ENCODE measurements around the gene TNFRSF1A. TPM values are rescaled to one million over a fixed set of nuclear protein-coding genes. Genes with fewer than 3 reads are reported as not detected.
A peak's percentile ranks its signal among the peaks of the same experiment; 100 is the strongest.

TNFRSF1A gene
- total RNA-seq, 1 experiment from 2014 or later, result 44.1 TPM

DNA sequence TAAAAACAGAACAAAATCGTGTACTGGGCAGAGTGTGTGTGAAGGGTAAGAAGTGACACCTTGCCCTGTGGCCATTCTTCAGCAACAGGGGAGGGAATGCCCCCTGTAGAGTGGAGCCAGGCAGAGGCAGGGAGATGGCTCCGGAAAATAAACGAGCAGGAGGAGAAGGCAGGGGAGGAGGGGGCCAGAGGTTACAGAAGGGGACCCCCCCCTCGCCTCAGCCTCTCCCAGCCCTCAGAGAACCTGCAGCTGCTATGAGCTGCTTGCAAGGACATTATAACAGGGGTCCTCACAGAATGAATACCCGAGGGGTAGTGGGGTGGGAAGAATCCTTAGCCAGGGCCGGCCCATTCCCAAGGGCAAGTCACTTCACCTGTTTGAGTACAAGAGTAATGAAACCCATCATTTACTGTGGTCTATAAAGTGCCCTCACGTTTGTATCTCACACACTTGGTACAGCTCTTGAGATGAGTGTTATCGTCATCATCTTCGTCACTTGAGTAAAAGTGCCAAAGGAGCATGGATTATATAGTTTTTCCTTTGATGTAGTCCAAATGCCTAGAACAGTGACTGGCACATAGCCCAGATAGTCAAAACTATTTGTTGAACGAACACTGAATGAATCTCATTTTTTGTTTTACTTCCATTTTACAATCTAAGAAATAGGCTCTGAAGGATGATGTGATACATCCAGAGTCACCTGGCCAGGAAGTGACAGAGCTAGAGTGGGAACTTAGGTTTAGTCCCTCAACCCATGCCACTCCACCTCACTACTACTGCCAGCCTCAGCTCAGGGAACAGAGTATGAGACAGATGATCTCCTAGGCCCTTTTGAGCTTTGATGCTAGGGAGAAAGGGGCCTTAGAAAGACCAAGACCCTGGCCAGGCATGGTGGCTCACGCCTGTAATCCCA lies 19.0 kb upstream of the TNFRSF1A start (continued):
- no peak for TF ChIP-seq PRDM15 (CRISPR knock-in tag; IDR thresholded peaks at IDR 0.05)
- TF ChIP-seq, protein P1, sequence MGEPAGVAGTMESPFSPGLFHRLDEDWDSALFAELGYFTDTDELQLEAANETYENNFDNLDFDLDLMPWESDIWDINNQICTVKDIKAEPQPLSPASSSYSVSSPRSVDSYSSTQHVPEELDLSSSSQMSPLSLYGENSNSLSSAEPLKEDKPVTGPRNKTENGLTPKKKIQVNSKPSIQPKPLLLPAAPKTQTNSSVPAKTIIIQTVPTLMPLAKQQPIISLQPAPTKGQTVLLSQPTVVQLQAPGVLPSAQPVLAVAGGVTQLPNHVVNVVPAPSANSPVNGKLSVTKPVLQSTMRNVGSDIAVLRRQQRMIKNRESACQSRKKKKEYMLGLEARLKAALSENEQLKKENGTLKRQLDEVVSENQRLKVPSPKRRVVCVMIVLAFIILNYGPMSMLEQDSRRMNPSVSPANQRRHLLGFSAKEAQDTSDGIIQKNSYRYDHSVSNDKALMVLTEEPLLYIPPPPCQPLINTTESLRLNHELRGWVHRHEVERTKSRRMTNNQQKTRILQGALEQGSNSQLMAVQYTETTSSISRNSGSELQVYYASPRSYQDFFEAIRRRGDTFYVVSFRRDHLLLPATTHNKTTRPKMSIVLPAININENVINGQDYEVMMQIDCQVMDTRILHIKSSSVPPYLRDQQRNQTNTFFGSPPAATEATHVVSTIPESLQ (CRISPR knock-in tag; IDR thresholded peaks at IDR 0.05), result no peak
- no peak for TF ChIP-seq NFATC4 (CRISPR knock-in tag; IDR thresholded peaks at IDR 0.05)

- peaks cover 38% of the 10 kb centered on the region for H3K36me3 Mint-ChIP-seq
- no peak for ATAC-seq
- H3K9me3 Mint-ChIP-seq, result no peaks in the 10 kb centered on the region
- H3K4me3 Mint-ChIP-seq, result no peak overlapping the region
- H3K4me1 Mint-ChIP-seq, result peaks cover 24% of the 10 kb centered on the region
- H3K27me3 Mint-ChIP-seq (ENCODE audit: low read depth), result no peaks in the 10 kb centered on the region
- no peak for DNase-seq (ENCODE audit: low spot score)
- peak overlapping the region; percentile 70; the same call in 1 of the 2 replicates for H3K27ac Mint-ChIP-seq
- TF ChIP-seq ZNF396 (CRISPR knock-in tag; IDR thresholded peaks at IDR 0.05; ENCODE audit: borderline replicate concordance) (no peak), PRRX2 (CRISPR knock-in tag; IDR thresholded peaks at IDR 0.05) (no peak), NFYB (CRISPR knock-in tag; conservative IDR thresholded peaks at IDR 0.05; ENCODE audit: low read depth) (no peak), JAZF1 (CRISPR knock-in tag; IDR thresholded peaks at IDR 0.05) (no peak), TEAD1 (CRISPR knock-in tag; IDR thresholded peaks at IDR 0.05) (no peak), CREM (CRISPR knock-in tag; IDR thresholded peaks at IDR 0.05) (no peak), CTCF (IDR thresholded peaks at IDR 0.05) (no peak), IRF2 (CRISPR knock-in tag; IDR thresholded peaks at IDR 0.05; ENCODE audit: borderline replicate concordance, low read depth) (no peak), NR1H2 (CRISPR knock-in tag; IDR thresholded peaks at IDR 0.05) (no peak), ATF1 (CRISPR knock-in tag; IDR thresholded peaks at IDR 0.05) (no peak), ZNF138 (CRISPR knock-in tag; conservative IDR thresholded peaks at IDR 0.05) (no peak), ZNF671 (CRISPR knock-in tag; IDR thresholded peaks at IDR 0.05) (no peak), TEAD4 (CRISPR knock-in tag; IDR thresholded peaks at IDR 0.05) (no peak), TP53 (CRISPR knock-in tag; IDR thresholded peaks at IDR 0.05) (no peak), ATF3 (CRISPR knock-in tag; conservative IDR thresholded peaks at IDR 0.05) (no peak), ZNF317 (CRISPR knock-in tag; IDR thresholded peaks at IDR 0.05; ENCODE audit: borderline replicate concordance, low read depth) (no peak), ZNF423 (CRISPR knock-in tag; IDR thresholded peaks at IDR 0.05) (no peak)
- TF ChIP-seq, protein P2, sequence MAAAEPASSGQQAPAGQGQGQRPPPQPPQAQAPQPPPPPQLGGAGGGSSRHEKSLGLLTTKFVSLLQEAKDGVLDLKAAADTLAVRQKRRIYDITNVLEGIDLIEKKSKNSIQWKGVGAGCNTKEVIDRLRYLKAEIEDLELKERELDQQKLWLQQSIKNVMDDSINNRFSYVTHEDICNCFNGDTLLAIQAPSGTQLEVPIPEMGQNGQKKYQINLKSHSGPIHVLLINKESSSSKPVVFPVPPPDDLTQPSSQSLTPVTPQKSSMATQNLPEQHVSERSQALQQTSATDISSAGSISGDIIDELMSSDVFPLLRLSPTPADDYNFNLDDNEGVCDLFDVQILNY (CRISPR knock-in tag; IDR thresholded peaks at IDR 0.05), result no peak
- TF ChIP-seq, protein P3, sequence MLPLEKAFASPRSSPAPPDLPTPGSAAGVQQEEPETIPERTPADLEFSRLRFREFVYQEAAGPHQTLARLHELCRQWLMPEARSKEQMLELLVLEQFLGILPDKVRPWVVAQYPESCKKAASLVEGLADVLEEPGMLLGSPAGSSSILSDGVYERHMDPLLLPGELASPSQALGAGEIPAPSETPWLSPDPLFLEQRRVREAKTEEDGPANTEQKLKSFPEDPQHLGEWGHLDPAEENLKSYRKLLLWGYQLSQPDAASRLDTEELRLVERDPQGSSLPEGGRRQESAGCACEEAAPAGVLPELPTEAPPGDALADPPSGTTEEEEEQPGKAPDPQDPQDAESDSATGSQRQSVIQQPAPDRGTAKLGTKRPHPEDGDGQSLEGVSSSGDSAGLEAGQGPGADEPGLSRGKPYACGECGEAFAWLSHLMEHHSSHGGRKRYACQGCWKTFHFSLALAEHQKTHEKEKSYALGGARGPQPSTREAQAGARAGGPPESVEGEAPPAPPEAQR (CRISPR knock-in tag; IDR thresholded peaks at IDR 0.05), result no peak
- TF ChIP-seq, protein P4, sequence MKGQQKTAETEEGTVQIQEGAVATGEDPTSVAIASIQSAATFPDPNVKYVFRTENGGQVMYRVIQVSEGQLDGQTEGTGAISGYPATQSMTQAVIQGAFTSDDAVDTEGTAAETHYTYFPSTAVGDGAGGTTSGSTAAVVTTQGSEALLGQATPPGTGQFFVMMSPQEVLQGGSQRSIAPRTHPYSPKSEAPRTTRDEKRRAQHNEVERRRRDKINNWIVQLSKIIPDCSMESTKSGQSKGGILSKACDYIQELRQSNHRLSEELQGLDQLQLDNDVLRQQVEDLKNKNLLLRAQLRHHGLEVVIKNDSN (CRISPR knock-in tag; IDR thresholded peaks at IDR 0.05), result no peak
- ChIA-PET CTCF (interaction anchor here (5.6 kb wide), 1 partner anchor 32 kb away, joined by 49 read pairs; no protein-coding TSS in a partner anchor), POLR2A (no interaction called here)
Observed at GRCh38 chr12:6360080-6360571, 18.2 kb upstream of the TNFRSF1A start.
